ENCODE measurements around the gene CROT.
A peak's percentile ranks its signal among the peaks of the same experiment; 100 is the strongest.
"Not testable (repeated sequence)": the region's sequence is repeated elsewhere in the genome, so short reads cannot be mapped to it uniquely, and the experiment has no call there.

The CROT gene, protein sequence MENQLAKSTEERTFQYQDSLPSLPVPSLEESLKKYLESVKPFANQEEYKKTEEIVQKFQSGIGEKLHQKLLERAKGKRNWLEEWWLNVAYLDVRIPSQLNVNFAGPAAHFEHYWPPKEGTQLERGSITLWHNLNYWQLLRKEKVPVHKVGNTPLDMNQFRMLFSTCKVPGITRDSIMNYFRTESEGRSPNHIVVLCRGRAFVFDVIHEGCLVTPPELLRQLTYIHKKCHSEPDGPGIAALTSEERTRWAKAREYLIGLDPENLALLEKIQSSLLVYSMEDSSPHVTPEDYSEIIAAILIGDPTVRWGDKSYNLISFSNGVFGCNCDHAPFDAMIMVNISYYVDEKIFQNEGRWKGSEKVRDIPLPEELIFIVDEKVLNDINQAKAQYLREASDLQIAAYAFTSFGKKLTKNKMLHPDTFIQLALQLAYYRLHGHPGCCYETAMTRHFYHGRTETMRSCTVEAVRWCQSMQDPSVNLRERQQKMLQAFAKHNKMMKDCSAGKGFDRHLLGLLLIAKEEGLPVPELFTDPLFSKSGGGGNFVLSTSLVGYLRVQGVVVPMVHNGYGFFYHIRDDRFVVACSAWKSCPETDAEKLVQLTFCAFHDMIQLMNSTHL

GRCh38 chr7:87345166-87345927 lies at the start of gene CROT:
Gene CROT (plus strand): TSS chr7:87345664. CDS start chr7:87349069, 3,405 bp downstream.
- peak; percentile 70 for DNase-seq (ENCODE audit: low read depth, low spot score)
- H3K27ac ChIP-seq, result peak within 1 kb of the TSS; percentile 82

DNA sequence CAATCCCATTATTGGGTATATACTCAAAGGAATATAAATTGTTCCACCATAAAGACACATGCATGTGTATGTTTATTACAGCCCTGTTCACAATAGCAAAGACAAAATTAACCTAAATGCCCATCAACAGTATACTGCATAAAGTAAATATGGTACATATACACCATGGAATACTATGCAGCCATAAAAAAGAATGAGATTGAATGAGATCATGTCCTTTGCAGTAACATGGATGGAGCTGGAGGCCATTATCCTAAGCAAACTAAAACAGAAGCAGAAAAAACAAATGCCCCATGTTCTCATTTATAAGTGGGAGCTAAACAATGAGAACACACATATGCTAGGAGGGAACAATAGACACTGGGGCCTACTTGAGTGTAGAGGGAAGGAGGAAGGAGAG lies 44.7 kb upstream of the CROT start:
- DNase-seq (ENCODE audit: low read depth, low spot score), result no peak
- no peak overlapping the region for H3K27ac ChIP-seq

- no peak for DNase-seq (ENCODE audit: low read depth, low spot score)
- no peak overlapping the region for H3K27ac ChIP-seq
Observed at GRCh38 chr7:87310790-87311419, 34.6 kb upstream of the CROT start.

- no peak overlapping the region for H3K27ac ChIP-seq
- DNase-seq (ENCODE audit: low read depth, low spot score), result no peak
Observed at GRCh38 chr7:87312215-87312865, 33.1 kb upstream of the CROT start.

DNA sequence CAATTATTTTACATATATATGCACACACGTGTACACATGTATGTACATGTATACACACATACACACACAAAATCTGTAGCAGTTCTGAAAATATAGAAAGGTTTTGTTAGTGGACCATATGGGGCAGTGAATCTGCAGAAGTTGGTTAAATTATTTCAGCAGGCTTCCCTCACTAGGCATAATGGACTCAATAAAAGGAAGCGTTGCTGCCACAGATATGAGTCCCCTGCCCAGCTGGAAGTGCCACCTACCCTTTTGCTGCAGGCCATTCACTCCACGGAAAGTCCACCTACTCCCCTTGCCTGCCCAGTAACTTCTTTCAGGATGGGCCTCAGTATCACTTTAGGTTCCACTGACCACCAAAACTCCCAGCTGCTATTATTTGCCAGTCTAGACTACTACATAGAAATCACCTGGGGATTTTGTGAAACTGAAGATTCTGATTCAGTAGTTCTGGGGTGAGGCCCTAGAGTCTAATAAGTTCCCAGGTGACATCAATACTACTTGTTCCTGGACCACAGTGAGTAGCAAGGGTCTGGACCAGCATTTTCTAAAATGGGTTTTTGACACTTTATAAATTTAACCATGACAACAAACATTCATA lies 29.3 kb upstream of the CROT start:
- no peak for DNase-seq (ENCODE audit: low read depth, low spot score)
- peak overlapping the region; percentile 85 for H3K27ac ChIP-seq

- H3K27ac ChIP-seq, result peak overlapping the region; percentile 85
- peak; percentile 95 for DNase-seq (ENCODE audit: low read depth, low spot score)
Observed at GRCh38 chr7:87316846-87317552, 28.5 kb upstream of the CROT start.

- DNase-seq (ENCODE audit: low read depth, low spot score), result peak; percentile 62
- peak overlapping the region; percentile 85 for H3K27ac ChIP-seq
Observed at GRCh38 chr7:87317691-87318245, 27.7 kb upstream of the CROT start.

GRCh38 chr7:87318741-87319140 lies 26.7 kb upstream of the CROT start:
- H3K27ac ChIP-seq, result peak overlapping the region; percentile 85
- DNase-seq (ENCODE audit: low read depth, low spot score), result no peak

DNA sequence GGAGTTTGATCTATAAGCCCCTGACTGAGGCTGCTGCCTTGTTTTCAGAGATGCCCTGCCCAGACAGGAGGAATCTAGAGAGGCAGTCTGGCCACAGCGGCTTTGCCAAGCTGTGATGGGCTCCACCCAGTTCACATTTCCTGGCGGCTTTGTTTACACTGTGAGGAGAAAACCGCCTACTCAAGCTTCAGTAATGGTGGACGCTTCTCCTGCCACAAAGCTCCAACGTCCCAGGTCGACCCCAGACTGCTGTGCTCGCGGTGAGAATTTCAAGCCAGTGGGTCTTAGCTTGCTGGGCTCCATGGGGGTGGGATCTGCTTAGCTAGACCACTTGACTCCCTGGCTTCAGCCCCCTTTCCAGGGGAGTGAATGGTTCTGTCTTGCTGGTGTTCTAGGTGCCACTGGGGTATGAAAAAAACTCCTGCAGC lies 26.3 kb upstream of the CROT start:
- not testable (repeated sequence) for DNase-seq (ENCODE audit: low read depth, low spot score)
- H3K27ac ChIP-seq, result peak overlapping the region; percentile 85

- no peak for DNase-seq (ENCODE audit: low read depth, low spot score)
- no peak overlapping the region for H3K27ac ChIP-seq
Observed at GRCh38 chr7:87322912-87323311, 22.6 kb upstream of the CROT start.

GRCh38 chr7:87325576-87326370 lies 19.7 kb upstream of the CROT start:
- DNase-seq (ENCODE audit: low read depth, low spot score), result no peak
- H3K27ac ChIP-seq, result no peak overlapping the region

DNA sequence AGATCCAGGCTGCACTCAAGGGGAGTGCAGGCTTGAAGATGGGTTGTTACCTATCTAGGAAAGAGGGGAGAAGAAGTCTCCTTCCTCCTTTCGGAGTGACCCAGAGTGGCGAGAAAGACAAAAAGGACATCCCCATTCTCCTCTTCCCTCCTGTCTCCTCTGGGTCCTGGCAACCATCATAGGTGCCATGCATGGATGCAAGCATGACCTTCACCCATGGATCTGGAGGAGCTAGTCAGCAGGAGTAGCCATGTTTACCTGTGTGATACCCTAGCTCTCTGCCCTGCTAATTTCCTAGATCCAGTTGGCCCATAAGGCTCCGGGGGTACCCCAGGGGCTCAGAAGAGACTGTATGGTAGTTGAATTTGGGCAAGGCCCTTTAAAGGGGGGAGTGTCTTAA lies 17.2 kb upstream of the CROT start:
- DNase-seq (ENCODE audit: low read depth, low spot score), result no peak
- H3K27ac ChIP-seq, result no peak overlapping the region

DNA sequence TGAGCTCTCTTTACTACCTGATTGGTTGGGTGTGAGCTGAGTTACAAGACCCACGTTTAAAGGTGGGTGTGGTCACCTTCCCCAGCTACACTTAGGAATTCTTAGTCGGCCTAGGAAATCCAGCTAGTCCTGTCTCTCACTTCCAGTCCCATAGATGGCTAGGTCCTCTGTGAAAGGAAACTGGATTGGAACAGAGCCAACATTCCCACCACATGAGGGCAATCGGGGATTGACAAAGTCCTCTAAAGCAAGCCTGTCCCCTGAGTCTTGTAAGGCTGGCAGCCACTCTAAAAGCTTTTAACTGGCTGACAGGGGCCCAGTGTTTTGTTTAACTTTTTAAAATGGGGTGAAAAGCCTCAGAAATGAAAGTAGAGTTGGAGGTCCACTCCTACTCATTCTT lies 15.1 kb upstream of the CROT start:
- no peak overlapping the region for H3K27ac ChIP-seq
- no peak for DNase-seq (ENCODE audit: low read depth, low spot score)

DNA sequence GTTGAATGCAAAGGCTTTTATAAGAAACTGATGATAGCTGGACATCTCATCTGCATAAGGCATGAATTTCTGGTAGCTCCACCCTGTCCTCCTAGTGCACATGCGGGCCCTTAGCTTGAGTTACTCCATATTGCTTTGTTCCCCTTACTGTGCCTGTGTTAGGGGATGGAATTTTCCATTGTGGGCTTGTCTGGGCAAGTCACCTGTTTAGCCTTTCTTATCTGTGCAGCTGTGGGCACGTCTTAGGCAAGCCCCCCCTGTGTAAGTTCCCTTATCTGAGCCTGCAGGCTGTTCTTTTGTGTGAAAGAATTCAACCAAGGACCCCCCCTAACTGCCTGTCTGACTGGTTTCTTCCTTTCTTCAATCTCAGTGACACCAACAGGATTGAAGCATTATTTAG lies 14.5 kb upstream of the CROT start:
- no peak overlapping the region for H3K27ac ChIP-seq
- DNase-seq (ENCODE audit: low read depth, low spot score), result no peak

DNA sequence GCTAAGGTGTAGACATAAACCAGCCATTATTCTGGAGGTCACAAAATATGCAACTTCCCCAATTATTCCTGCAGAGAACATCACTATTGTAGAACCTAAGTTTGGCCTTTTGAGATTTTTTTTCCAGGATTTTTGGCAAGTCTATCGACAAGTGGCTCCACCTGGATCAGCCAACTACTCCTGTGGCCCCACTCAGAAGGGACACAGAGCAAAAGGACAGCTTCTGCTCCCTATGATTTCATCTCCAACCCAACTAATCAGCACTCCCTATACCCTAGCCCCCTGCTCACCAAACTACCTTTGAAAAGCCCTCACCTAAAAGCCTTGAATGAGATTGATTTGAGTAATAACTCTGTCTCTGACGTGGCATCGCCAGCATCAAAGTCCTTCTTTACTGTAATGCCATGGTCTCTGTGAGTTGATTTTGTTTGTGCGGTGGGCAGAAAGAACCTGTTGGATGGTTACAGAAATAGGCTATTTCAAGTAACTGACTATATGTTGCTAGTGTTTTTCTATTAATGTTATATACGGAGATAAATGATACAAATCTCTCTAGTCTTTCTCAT lies 13.7 kb upstream of the CROT start:
- no peak for DNase-seq (ENCODE audit: low read depth, low spot score)
- no peak overlapping the region for H3K27ac ChIP-seq

GRCh38 chr7:87332321-87332720 lies 13.1 kb upstream of the CROT start:
- DNase-seq (ENCODE audit: low read depth, low spot score), result no peak
- no peak overlapping the region for H3K27ac ChIP-seq

DNA sequence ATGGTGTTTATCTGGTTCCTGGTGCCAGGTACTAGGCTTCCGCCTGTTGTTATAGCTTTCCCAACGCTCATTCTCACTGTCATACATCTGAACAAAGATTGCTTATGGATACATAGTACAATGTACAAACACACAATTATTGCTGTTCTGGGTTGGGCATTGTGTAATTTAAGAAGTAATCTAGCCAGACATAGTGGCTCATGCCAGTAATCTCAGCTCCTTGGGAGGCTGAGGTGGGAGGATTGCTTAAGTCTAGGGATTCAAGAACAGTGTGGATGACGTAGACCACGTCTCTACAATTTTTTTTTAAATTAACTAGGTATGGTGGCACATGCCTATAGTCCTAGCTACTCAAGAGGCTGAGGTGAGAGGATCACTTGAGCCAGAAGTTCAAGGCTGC lies 9.3 kb upstream of the CROT start:
- no peak overlapping the region for H3K27ac ChIP-seq
- no peak for DNase-seq (ENCODE audit: low read depth, low spot score)

- H3K27ac ChIP-seq, result no peak overlapping the region
- DNase-seq (ENCODE audit: low read depth, low spot score), result no peak
Observed at GRCh38 chr7:87337331-87337730, 8.1 kb upstream of the CROT start.
